Mesothelial cell of epicardium (in vitro differentiated cells): ENCODE results near the gene FNDC3B. TPM values are rescaled to one million over a fixed set of nuclear protein-coding genes. Genes with fewer than 3 reads are reported as not detected.

Experiments used
- DNase-seq, 2 experiments: peaks; one replicate each; pipeline ENCODE4 v3.0.0; 2021; ENCODE audit warnings: low spot score in 2 of 2; ENCODE audit not compliant: unreplicated experiment in 2 of 2
- H3K27ac Mint-ChIP-seq: 2 replicates; pipeline ENCODE4 v1.8.0; 2021; ENCODE audit warnings: mixed read lengths
- H3K27me3 Mint-ChIP-seq: 2 replicates; pipeline ENCODE4 v1.8.0; 2021; ENCODE audit warnings: low read depth, mixed read lengths
- H3K36me3 Mint-ChIP-seq: 2 replicates; pipeline ENCODE4 v1.8.0; 2021; ENCODE audit warnings: mixed read lengths
- H3K4me1 Mint-ChIP-seq: 2 replicates; pipeline ENCODE4 v1.8.0; 2021; ENCODE audit warnings: mixed read lengths
- H3K4me3 Mint-ChIP-seq: 2 replicates; pipeline ENCODE4 v1.8.0; 2021; ENCODE audit warnings: mild to moderate bottlenecking, moderate library complexity, mixed read lengths
- H3K9me3 Mint-ChIP-seq: 2 replicates; pipeline ENCODE4 v1.8.0; 2021; ENCODE audit warnings: mixed read lengths
- total RNA-seq: library from RNA; stranded (reverse); gene quantifications from 3 replicates; pipeline ENCODE4 v1.2.1, GENCODE V29; 2021
- TF ChIP-seq, protein P1 (sequence below): fragments of 200-600 bp; sonication (generic); IDR thresholded peaks from one replicate; pipeline ENCODE4 v1.5.0; 2021; ENCODE audit warnings: antibody characterized with exemption; ENCODE audit not compliant: unreplicated experiment

FNDC3B gene
- total RNA-seq, 1 donor from 2014 or later, result 131 TPM

DNA sequence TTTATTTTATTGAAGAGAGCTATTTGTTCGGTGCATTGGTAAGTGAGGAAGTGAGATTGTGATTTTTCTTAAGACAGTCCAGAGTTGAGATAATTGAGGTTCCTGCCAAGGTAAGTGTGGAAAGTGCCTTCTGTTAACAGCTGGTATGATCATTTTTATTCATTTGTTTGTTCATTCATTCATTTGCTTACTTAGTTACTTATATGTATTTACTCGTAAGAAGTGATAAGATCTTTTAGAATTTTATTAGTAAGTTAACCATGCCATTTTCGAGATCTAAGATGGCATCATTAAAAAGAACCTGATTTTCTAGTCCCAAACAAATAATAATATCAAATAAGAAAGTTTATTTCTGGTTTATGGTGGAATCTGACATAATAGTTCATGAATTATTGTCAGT, 258.9 kb downstream of the FNDC3B start:
- Mint-ChIP-seq H3K4me1 (no peaks in the 10 kb centered on the region), H3K4me3 (no peak overlapping the region), H3K9me3 (peaks cover 3% of the 10 kb centered on the region), H3K27ac (no peak overlapping the region), H3K27me3 (no peaks in the 10 kb centered on the region), H3K36me3 (peaks cover 47% of the 10 kb centered on the region)
- no peak for DNase-seq
- TF ChIP-seq, protein P1, sequence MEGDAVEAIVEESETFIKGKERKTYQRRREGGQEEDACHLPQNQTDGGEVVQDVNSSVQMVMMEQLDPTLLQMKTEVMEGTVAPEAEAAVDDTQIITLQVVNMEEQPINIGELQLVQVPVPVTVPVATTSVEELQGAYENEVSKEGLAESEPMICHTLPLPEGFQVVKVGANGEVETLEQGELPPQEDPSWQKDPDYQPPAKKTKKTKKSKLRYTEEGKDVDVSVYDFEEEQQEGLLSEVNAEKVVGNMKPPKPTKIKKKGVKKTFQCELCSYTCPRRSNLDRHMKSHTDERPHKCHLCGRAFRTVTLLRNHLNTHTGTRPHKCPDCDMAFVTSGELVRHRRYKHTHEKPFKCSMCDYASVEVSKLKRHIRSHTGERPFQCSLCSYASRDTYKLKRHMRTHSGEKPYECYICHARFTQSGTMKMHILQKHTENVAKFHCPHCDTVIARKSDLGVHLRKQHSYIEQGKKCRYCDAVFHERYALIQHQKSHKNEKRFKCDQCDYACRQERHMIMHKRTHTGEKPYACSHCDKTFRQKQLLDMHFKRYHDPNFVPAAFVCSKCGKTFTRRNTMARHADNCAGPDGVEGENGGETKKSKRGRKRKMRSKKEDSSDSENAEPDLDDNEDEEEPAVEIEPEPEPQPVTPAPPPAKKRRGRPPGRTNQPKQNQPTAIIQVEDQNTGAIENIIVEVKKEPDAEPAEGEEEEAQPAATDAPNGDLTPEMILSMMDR, result no peak

DNA sequence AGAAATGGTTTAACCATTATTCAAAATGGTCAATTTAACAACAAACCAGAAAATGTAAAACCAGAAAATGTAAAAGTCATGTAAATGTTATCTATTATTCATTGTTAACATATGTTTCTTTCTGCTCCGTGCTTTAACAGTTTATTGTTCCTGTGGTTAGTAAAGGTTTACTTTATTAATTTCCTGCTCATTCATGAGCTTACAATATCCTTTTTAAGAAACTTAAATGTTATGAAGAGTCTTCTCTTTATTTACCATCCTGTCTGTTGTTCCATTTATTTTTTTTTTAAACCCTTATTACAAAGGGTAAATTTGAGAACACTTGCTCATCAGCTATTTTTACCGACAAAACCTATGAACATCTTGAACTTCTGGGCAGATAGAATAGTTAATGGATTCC, 260.8 kb downstream of the FNDC3B start:
- H3K36me3 Mint-ChIP-seq, result peaks cover 45% of the 10 kb centered on the region
- H3K27me3 Mint-ChIP-seq, result no peaks in the 10 kb centered on the region
- TF ChIP-seq, protein P1, result no peak
- no peaks in the 10 kb centered on the region for H3K9me3 Mint-ChIP-seq
- no peaks in the 10 kb centered on the region for H3K4me1 Mint-ChIP-seq
- no peak overlapping the region for H3K27ac Mint-ChIP-seq
- no peak for DNase-seq
- no peak overlapping the region for H3K4me3 Mint-ChIP-seq

DNA sequence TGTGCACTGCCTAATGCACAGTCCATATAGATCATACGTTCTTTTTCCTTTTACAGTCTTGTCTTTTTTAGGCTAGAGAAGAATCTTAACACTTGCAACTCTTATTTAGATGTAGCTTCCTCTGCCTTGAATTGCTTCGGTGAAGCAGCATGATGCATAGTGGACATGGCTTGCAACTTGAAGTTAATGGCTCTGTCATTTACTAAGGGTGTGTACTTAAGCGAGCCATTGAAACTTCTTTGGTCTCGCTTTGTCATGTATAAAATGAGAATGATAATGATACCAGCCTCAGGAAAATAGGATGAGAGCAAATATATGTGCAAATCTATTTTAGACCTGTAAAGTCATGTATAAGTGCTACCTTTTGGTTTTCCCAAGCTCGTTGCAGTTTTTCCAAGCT, 261.5 kb downstream of the FNDC3B start:
- Mint-ChIP-seq H3K36me3 (peaks cover 47% of the 10 kb centered on the region), H3K4me1 (no peaks in the 10 kb centered on the region), H3K27ac (no peak overlapping the region), H3K27me3 (no peaks in the 10 kb centered on the region), H3K4me3 (no peak overlapping the region), H3K9me3 (no peaks in the 10 kb centered on the region)
- no peak for DNase-seq
- TF ChIP-seq, protein P1, result no peak

DNA sequence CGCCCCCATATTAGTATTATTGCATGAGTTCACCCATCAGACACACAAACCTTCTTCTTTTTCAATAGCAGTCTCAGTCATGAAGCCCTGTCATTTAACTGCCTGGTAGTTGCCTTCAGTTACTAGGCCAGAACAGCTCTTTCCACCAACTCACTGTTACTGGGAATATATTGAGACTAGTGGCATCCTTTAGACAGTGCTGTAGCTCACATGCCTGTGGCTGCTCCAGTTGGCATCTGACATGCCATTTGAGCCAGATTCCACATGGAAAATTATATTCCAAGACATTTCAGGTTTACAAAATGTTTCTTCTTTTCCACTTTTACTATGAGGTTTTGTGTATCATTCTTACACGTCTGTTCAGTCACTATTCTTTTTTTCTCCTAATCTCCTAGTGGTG, 262.8 kb downstream of the FNDC3B start:
- peaks cover 41% of the 10 kb centered on the region for H3K36me3 Mint-ChIP-seq
- H3K9me3 Mint-ChIP-seq, result no peaks in the 10 kb centered on the region
- H3K27ac Mint-ChIP-seq, result no peak overlapping the region
- no peak overlapping the region for H3K4me3 Mint-ChIP-seq
- DNase-seq, result no peak
- H3K4me1 Mint-ChIP-seq, result peaks cover 4% of the 10 kb centered on the region
- TF ChIP-seq, protein P1, result no peak
- H3K27me3 Mint-ChIP-seq, result no peaks in the 10 kb centered on the region

DNA sequence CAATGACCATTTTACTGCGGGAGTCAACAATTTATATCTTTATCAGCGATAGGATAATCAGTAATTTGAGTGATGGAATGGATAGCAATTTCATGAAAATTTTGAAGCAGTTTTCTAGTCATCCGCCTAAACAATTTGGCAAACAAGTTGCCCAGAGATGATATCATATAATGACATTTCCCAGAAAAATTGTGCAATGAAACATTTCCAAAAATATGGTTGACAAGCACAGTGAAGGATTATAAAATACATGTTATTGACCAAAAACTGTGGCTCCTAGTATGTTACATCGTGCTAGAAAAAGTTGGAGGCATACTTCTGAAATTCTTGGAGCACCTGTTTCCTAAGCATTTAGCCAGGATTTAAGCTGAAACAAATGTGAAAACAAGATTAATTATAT, 263.8 kb downstream of the FNDC3B start:
- TF ChIP-seq, protein P1, result no peak

DNA sequence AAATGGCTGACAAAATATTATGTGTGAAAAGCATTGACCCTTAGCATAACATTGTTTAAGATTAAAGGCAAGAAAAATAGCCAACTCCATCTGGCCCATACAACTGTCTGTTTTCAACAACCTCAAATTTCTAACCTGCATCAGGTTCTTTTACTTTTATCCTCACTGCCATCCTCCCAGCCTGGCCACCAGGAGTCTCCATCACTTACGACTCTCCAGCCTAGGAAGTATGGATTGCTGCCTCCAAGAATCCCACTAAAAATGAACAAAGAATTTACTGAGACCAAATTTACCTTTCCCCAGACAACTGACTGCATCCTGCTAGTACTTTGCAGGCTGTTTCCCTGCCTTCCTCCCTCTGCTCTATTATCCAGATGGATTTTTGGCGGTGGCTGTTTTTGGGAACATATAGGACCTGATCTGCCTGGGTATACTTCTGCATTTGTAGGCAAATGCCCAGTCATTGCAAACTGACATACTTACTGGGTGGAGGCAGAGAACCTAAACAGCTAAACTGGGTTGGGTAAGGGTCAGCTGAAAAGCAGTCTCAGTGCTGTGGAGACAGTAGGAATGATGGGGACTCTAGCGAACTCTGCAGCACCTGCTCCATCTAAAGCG, 264.7 kb downstream of the FNDC3B start:
- TF ChIP-seq, protein P1, result no peak
- peaks cover 43% of the 10 kb centered on the region for H3K36me3 Mint-ChIP-seq
- DNase-seq, result no peak
- H3K9me3 Mint-ChIP-seq, result no peaks in the 10 kb centered on the region
- no peak overlapping the region for H3K4me3 Mint-ChIP-seq
- peaks cover 5% of the 10 kb centered on the region for H3K4me1 Mint-ChIP-seq
- no peaks in the 10 kb centered on the region for H3K27me3 Mint-ChIP-seq
- H3K27ac Mint-ChIP-seq, result no peak overlapping the region

More for the DNA sequence above, 263.8 kb downstream of the FNDC3B start:
- no peak overlapping the region for H3K27ac Mint-ChIP-seq
- H3K9me3 Mint-ChIP-seq, result no peaks in the 10 kb centered on the region
- H3K4me1 Mint-ChIP-seq, result peaks cover 5% of the 10 kb centered on the region
- H3K27me3 Mint-ChIP-seq, result no peaks in the 10 kb centered on the region
- H3K4me3 Mint-ChIP-seq, result no peak overlapping the region
- no peak for DNase-seq
- peaks cover 44% of the 10 kb centered on the region for H3K36me3 Mint-ChIP-seq
